Choroid plexus epithelial cell (primary cell): ENCODE data around the gene BRD8.

Experiments used
- DNase-seq: peaks from one replicate; pipeline ENCODE4 v3.0.0-alpha.2; 2010; ENCODE audit warnings: low read depth
- H3K4me3 ChIP-seq: 2 replicates; pipeline ENCODE4 v1.5.1; 2011; ENCODE audit warnings: low read depth, mild to moderate bottlenecking, control low read depth, low read length, moderate library complexity
- TF ChIP-seq, protein P1 (sequence below): conservative IDR thresholded peaks from 2 replicates; pipeline ENCODE4 v1.5.1; 2011; ENCODE audit warnings: low read depth, mild to moderate bottlenecking, control low read depth, inconsistent platforms, low read length, moderate library complexity

Gene BRD8, protein sequence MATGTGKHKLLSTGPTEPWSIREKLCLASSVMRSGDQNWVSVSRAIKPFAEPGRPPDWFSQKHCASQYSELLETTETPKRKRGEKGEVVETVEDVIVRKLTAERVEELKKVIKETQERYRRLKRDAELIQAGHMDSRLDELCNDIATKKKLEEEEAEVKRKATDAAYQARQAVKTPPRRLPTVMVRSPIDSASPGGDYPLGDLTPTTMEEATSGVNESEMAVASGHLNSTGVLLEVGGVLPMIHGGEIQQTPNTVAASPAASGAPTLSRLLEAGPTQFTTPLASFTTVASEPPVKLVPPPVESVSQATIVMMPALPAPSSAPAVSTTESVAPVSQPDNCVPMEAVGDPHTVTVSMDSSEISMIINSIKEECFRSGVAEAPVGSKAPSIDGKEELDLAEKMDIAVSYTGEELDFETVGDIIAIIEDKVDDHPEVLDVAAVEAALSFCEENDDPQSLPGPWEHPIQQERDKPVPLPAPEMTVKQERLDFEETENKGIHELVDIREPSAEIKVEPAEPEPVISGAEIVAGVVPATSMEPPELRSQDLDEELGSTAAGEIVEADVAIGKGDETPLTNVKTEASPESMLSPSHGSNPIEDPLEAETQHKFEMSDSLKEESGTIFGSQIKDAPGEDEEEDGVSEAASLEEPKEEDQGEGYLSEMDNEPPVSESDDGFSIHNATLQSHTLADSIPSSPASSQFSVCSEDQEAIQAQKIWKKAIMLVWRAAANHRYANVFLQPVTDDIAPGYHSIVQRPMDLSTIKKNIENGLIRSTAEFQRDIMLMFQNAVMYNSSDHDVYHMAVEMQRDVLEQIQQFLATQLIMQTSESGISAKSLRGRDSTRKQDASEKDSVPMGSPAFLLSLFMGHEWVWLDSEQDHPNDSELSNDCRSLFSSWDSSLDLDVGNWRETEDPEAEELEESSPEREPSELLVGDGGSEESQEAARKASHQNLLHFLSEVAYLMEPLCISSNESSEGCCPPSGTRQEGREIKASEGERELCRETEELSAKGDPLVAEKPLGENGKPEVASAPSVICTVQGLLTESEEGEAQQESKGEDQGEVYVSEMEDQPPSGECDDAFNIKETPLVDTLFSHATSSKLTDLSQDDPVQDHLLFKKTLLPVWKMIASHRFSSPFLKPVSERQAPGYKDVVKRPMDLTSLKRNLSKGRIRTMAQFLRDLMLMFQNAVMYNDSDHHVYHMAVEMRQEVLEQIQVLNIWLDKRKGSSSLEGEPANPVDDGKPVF

DNA sequence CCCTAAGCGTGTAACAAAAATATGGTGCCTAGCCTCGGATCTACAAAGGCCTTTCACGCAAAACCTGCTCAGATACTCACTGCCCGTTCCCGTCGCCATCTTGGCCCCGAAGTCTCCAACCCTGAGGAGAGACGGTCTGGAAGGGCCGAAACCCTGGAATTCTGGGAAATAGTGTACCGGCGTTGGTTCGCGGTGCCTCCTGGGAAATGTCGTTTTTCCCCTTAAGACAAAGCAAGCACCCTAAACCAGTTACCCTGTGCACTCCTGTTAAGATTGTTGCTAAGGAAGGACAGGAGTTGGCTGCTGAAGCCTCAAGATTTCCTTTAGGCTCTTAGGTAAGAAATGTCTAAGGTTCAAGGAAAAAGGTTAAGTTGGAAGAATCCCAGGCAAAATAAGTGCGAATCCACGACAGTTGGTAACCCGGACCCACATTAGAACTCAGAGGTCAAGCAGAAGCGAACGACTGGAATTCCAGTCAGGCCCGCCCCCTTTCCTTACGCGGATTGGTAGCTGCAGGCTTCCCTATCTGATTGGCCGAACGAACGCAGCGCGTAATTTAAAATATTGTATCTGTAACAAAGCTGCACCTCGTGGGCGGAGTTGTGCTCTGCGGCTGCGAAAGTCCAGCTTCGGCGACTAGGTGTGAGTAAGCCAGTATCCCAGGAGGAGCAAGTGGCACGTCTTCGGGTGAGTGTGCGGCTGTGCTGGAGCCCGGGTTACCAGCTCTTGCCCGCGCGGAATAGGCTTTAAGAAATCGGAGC is at the start of gene BRD8, which contains the start of gene KIF20A:
BRD8 (minus strand) TSS at position 115 of the 761 bp plus-strand sequence; CDS start at position 99, 16 bp downstream.
KIF20A (plus strand) TSS at position 597 of the 761 bp plus-strand sequence. CDS start 569 bp downstream, outside the sequence.
- TF ChIP-seq, protein P1, sequence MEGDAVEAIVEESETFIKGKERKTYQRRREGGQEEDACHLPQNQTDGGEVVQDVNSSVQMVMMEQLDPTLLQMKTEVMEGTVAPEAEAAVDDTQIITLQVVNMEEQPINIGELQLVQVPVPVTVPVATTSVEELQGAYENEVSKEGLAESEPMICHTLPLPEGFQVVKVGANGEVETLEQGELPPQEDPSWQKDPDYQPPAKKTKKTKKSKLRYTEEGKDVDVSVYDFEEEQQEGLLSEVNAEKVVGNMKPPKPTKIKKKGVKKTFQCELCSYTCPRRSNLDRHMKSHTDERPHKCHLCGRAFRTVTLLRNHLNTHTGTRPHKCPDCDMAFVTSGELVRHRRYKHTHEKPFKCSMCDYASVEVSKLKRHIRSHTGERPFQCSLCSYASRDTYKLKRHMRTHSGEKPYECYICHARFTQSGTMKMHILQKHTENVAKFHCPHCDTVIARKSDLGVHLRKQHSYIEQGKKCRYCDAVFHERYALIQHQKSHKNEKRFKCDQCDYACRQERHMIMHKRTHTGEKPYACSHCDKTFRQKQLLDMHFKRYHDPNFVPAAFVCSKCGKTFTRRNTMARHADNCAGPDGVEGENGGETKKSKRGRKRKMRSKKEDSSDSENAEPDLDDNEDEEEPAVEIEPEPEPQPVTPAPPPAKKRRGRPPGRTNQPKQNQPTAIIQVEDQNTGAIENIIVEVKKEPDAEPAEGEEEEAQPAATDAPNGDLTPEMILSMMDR = no peak
- H3K4me3 ChIP-seq = peak within 1 kb of the TSS; percentile 79
- DNase-seq = peak; percentile 97

DNA sequence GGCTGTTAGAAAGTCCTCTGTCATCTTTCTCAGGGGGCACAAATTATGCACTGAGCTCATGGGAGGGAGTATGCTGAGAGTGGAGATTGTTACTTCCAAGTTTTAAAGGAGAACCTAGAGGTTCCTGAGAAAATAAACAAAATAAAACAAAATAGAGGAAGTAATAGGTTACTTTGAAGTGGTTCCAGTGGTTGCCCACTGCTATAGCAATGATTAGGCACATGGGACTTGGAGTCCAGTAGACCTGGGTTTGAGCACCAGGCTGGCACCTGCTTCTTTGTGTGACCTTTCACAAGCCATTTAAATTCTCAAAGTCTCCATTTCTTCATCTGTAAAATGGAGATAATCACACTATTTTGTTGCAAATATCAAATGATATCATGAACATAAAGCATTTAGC is 48.5 kb upstream of the BRD8 start:
- TF ChIP-seq, protein P1 = no peak
- H3K4me3 ChIP-seq = no peak overlapping the region

DNA sequence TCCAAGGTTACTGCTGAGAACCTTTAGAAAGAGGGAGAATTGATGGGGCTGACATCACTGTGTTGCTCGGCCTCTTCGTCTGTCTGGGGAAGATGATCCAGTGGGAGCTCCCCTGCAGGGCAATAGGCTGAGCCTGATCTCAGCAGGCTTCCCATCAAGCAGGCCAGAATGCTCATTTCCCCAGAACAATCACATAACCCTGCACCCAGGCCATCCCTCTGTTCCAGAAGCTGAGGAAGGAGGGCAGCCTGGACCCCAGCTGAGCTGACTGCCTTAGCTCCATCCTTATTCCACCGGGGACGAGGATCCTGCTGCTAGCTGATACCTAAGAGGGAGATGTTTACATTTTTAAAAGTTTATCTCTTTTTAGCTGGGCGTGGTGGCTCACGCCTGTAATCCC is 46.3 kb upstream of the BRD8 start:
- TF ChIP-seq, protein P1 = no peak
- DNase-seq = no peak
- H3K4me3 ChIP-seq = no peak overlapping the region

More for the DNA sequence above, 48.5 kb upstream of the BRD8 start:
- no peak for DNase-seq

DNA sequence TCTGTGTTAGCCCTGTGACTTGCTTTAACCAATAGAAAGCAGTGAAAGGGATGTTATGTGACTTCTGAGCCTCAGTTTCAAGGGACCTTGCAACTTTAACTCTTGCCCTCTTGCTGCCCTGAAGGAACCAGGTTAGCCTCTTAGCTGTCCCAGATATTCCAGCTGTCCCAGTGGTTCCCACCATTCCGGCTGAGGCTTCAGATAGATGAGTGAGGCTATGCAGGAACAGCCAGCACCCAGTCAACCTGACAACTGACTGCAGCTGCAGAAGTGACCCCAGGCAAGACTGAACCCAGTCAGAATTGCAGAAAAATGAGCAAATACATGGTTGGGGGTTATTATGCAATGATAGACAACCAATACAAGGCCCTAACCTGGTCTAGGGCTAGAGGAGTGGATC is 45.1 kb upstream of the BRD8 start:
- no peak overlapping the region for H3K4me3 ChIP-seq
- TF ChIP-seq, protein P1 = no peak
- DNase-seq = no peak

DNA sequence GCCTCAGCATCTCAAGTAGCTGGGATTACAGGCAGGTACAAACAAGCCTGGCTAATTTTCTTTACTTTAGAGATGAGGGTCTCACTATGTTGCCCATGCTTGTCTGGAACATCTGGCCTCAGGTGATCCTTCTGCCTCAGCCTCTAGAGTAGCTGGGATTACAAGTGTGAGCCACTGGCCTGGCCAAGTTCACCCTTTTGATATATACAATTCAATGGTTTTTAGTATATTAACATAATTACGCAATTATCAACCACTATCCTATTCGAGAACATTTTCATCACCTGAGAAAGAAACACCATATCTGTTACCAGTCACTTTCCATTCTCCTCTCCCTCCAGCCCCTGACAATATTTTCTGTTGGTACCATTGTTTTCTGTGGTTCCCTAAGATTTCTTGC is 38.4 kb upstream of the BRD8 start:
- H3K4me3 ChIP-seq = no peak overlapping the region
- TF ChIP-seq, protein P1 = no peak

More for the DNA sequence above, 38.4 kb upstream of the BRD8 start:
- no peak for DNase-seq
